ENCODE data around the gene PRAF2. TPM values are rescaled to one million over a fixed set of nuclear protein-coding genes. Genes with fewer than 3 reads are reported as not detected.

PRAF2 gene
- total and polyA plus RNA-seq, 2 of the 13 experiments (the other 11 are each of a cell fraction or from before 2014, with no cell fraction given) = 0.33 to 2.6 TPM

GRCh38 chrX:49079489-49080428, 6.0 kb upstream of the PRAF2 start, which contains the start of gene WDR45 (continued):
- TF ChIP-seq ZNF280B (CRISPR knock-in tag; IDR thresholded peaks at IDR 0.05; ENCODE audit: borderline replicate concordance) (0 out of 2 replicates have a peak, but pooled peaks have one; percentile 62), ZNF740 (CRISPR knock-in tag; IDR thresholded peaks at IDR 0.05) (0 out of 2 replicates have a peak, but pooled peaks have one; percentile 37), SYNCRIP (IDR thresholded peaks at IDR 0.05; ENCODE audit: insufficient read depth, low read depth, low read length) (no peak), AGO1 (IDR thresholded peaks at IDR 0.05; ENCODE audit: low read depth, low read length, poor library complexity, severe bottlenecking) (no peak), SCMH1 (CRISPR knock-in tag; IDR thresholded peaks at IDR 0.05; ENCODE audit: borderline replicate concordance) (no peak), KDM5A (IDR thresholded peaks at IDR 0.05; ENCODE audit: borderline replicate concordance, low read length) (peak; percentile 37; the same call in 1 of the 2 replicates), ZNF704 (CRISPR knock-in tag; IDR thresholded peaks at IDR 0.05; ENCODE audit: borderline replicate concordance) (no peak), ATF4 (CRISPR knock-in tag; IDR thresholded peaks at IDR 0.05) (peak in 1 of 2 experiments; percentile 73; a peak in 2 of 4 replicates), E2F1 (CRISPR knock-in tag; IDR thresholded peaks at IDR 0.05) (peak; percentile 32; the same call in 1 of the 2 replicates), SNAPC5 (CRISPR knock-in tag; IDR thresholded peaks at IDR 0.05; ENCODE audit: borderline replicate concordance) (no peak), ZNF749 (CRISPR knock-in tag; IDR thresholded peaks at IDR 0.05; ENCODE audit: borderline replicate concordance) (no peak), HOXD1 (CRISPR knock-in tag; IDR thresholded peaks at IDR 0.05) (no peak), SRSF9 (IDR thresholded peaks at IDR 0.05; ENCODE audit: borderline replicate concordance, insufficient read depth, low read depth, low read length, poor library complexity, severe bottlenecking) (no peak), BCLAF1 (IDR thresholded peaks at IDR 0.05) (no peak), AGO2 (optimal IDR thresholded peaks at IDR 0.05; ENCODE audit: low read depth, low read length) (peak; percentile 48)
